Left ventricle myocardium inferior (tissue), 1 donor: ENCODE results near the gene CCDC34. TPM values are rescaled to one million over a fixed set of nuclear protein-coding genes. Genes with fewer than 3 reads are reported as not detected.

Experiments used
- total RNA-seq: library from RNA; stranded (reverse); fragmentation: NEBNext Ultra II Directional; extraction: Animal tissue kit (Norgen Biotek cat#: 25700); gene quantifications from one replicate; pipeline ENCODE4 v1.2.1, GENCODE V29; 2021
- donor health status: DM: no; HTN: yes; CAD: no; lungs with severe emphysema.

The CCDC34 gene
- total RNA-seq, 1 donor from 2014 or later = 1.6 TPM

Other genes with a start within 250 kb of the CCDC34 start
- 13.0 TPM for gene LGR4, start 109.6 kb upstream of the CCDC34 start, total RNA-seq
- 15.5 TPM for gene LIN7C, start 143.6 kb upstream of the CCDC34 start, total RNA-seq